Prostate gland (tissue), 2 donors: ENCODE results near the gene BABAM2. TPM values are rescaled to one million over a fixed set of nuclear protein-coding genes. Genes with fewer than 3 reads are reported as not detected.

Source experiments
- DNase-seq: peaks from one replicate; pipeline ENCODE4 v3.0.0-alpha.2; 2019; ENCODE audit warnings: low spot score
- H3K27ac ChIP-seq, 2 donors: fragments of 200-600 bp; sonication (generic); 2 replicates each; pipeline ENCODE4 v1.5.1; 2017 to 2019
- H3K27me3 ChIP-seq: fragments of 200-600 bp; sonication (generic); replicated peaks from 2 replicates; pipeline ENCODE4 v1.5.1; 2019; ENCODE audit not compliant: insufficient read depth
- H3K36me3 ChIP-seq, 2 donors: fragments of 200-600 bp; sonication (generic); 1 replicate in 1 of 2; 2 replicates in 1 of 2; pipeline versions ENCODE4 v1.5.1 to v1.8.1; 2017 to 2019
- H3K4me1 ChIP-seq: fragments of 200-600 bp; sonication (generic); replicated peaks from 2 replicates; pipeline ENCODE4 v1.5.1; 2019
- H3K4me3 ChIP-seq, 2 donors: fragments of 200-600 bp; sonication (generic); 2 replicates each; pipeline ENCODE4 v1.5.1; 2017 to 2019
- H3K9me3 ChIP-seq: fragments of 200-600 bp; sonication (generic); 2 replicates; pipeline ENCODE4 v1.5.1; 2017
- CTCF ChIP-seq, 4 experiments: fragments of 200-600 bp in 2 of 4; fragments of 450-650 bp in 2 of 4; sonication (generic) in 2 of 4; IDR thresholded peaks; 1 replicate in 3 of 4; 2 replicates in 1 of 4; pipeline ENCODE4 v1.5.1; 2016 to 2019; ENCODE audit warnings: antibody characterized with exemption in 4 of 4, mild to moderate bottlenecking in 2 of 4, moderate library complexity in 2 of 4
- POLR2A ChIP-seq: fragments of 450-650 bp; IDR thresholded peaks from one replicate; pipeline ENCODE4 v1.6.1; 2016; ENCODE audit warnings: antibody characterized with exemption, mild to moderate bottlenecking
- POLR2AphosphoS5 ChIP-seq: sonication (generic); formaldehyde crosslinking; IDR thresholded peaks from one replicate; pipeline ENCODE4 v1.6.1; 2017; ENCODE audit warnings: antibody characterized with exemption
- WGBS: methylation state at CpG from one replicate; pipeline ENCODE4 v1.1.5; 2018; 5-methylcytosine and 5-hydroxymethylcytosine counted together
- intact Hi-C: fragments of 100-400 bp; cut with DNase I; formaldehyde crosslinking; loops from one replicate; pipeline ENCODE4 v1.14.2; 2022
- total RNA-seq, 2 donors: library from RNA; depleted of rRNA; stranded (reverse); fragments of >200 nt; gene quantifications; one replicate each; pipeline ENCODE4 v1.1.0, GENCODE V29; 2016

BABAM2 gene
- total RNA-seq, 2 donors from 2014 or later, result 35.8 to 37.3 TPM

- no peaks in the 10 kb centered on the region for H3K4me1 ChIP-seq
- no peaks in the 10 kb centered on the region for H3K36me3 ChIP-seq
- 93% methylated on average over 3 of the region's 3 CpGs for WGBS
- H3K27ac ChIP-seq, result no peak overlapping the region
- no peak for TF ChIP-seq POLR2AphosphoS5
- no peak for TF ChIP-seq POLR2A
- no peak for TF ChIP-seq CTCF (IDR thresholded peaks at IDR 0.05)
- H3K4me3 ChIP-seq, result no peak overlapping the region
- intact Hi-C loops, result no loop called here
- no peak for DNase-seq
- no peaks in the 10 kb centered on the region for H3K27me3 ChIP-seq
- H3K9me3 ChIP-seq, result no peaks in the 10 kb centered on the region
Measured at GRCh38 chr2:28364610-28365009, 474.1 kb downstream of the BABAM2 start.

GRCh38 chr2:28365158-28365557, 474.6 kb downstream of the BABAM2 start:
- Histone ChIP-seq H3K4me3 (no peak overlapping the region), H3K27me3 (no peaks in the 10 kb centered on the region), H3K27ac (no peak overlapping the region), H3K4me1 (no peaks in the 10 kb centered on the region), H3K9me3 (no peaks in the 10 kb centered on the region), H3K36me3 (no peaks in the 10 kb centered on the region)
- whole genome bisulfite sequencing, result 80% methylated on average over 8 of the region's 8 CpGs
- intact Hi-C loops, result no loop called here
- no peak for TF ChIP-seq POLR2AphosphoS5
- no peak for TF ChIP-seq POLR2A
- no peak for TF ChIP-seq CTCF (IDR thresholded peaks at IDR 0.05)
- no peak for DNase-seq

GRCh38 chr2:28366149-28366495, 475.6 kb downstream of the BABAM2 start:
- Histone ChIP-seq H3K4me1 (no peaks in the 10 kb centered on the region), H3K27ac (no peak overlapping the region), H3K36me3 (no peaks in the 10 kb centered on the region), H3K27me3 (no peaks in the 10 kb centered on the region), H3K4me3 (no peak overlapping the region), H3K9me3 (no peaks in the 10 kb centered on the region)
- TF ChIP-seq CTCF (IDR thresholded peaks at IDR 0.05) (no peak), POLR2A (no peak), POLR2AphosphoS5 (no peak)
- WGBS, result 95% methylated on average over 9 of the region's 10 CpGs
- intact Hi-C loops, result no loop called here
- DNase-seq, result no peak

GRCh38 chr2:28366496-28367282, 476.2 kb downstream of the BABAM2 start:
- H3K27ac ChIP-seq, result no peak overlapping the region
- no peak overlapping the region for H3K4me3 ChIP-seq
- H3K4me1 ChIP-seq, result no peaks in the 10 kb centered on the region
- H3K9me3 ChIP-seq, result no peaks in the 10 kb centered on the region
- no peak for DNase-seq
- 67% methylated on average over 19 of the region's 19 CpGs for WGBS
- no peaks in the 10 kb centered on the region for H3K36me3 ChIP-seq
- no peak for TF ChIP-seq POLR2A
- no peak for TF ChIP-seq POLR2AphosphoS5
- TF ChIP-seq CTCF (IDR thresholded peaks at IDR 0.05), result no peak
- intact Hi-C loops, result no loop called here
- no peaks in the 10 kb centered on the region for H3K27me3 ChIP-seq
